Fibroblast of the aortic adventitia (primary cell): ENCODE measurements around the gene KMT2B. TPM values are rescaled to one million over a fixed set of nuclear protein-coding genes. Genes with fewer than 3 reads are reported as not detected.

Experiments
- DNase-seq: peaks from one replicate; pipeline ENCODE4 v3.0.0-alpha.2; 2010; ENCODE audit warnings: low read depth
- H3K4me3 ChIP-seq: 2 replicates; pipeline ENCODE4 v1.5.1; 2011; ENCODE audit warnings: low read depth, mild to moderate bottlenecking, control low read depth, low read length, moderate library complexity
- CTCF ChIP-seq: IDR thresholded peaks from 2 replicates; pipeline ENCODE4 v1.5.1; 2011; ENCODE audit warnings: mild to moderate bottlenecking, low read length, control low read depth, inconsistent platforms; ENCODE audit not compliant: insufficient read depth
- total RNA-seq: library from RNA; depleted of rRNA; stranded (reverse); fragments of >200 nt; gene quantifications from 2 replicates; pipeline ENCODE4 v1.2.3, GENCODE V29; 2012; ENCODE audit warnings: low replicate concordance

The KMT2B gene
- total RNA-seq, 1 donor: 6.8 TPM

- H3K4me3 ChIP-seq: peak within 1 kb of the TSS; percentile 91
- DNase-seq: peak; percentile 49
- TF ChIP-seq CTCF: no peak
These were observed 38.8 kb downstream of the KMT2B start, which contains the start of gene HSPB6 for GRCh38 chr19:35756377-35757230. TSS of gene HSPB6 (minus strand) at chr19:35757029. CDS start at chr19:35757008, 21 bp downstream.

- peak overlapping the region; percentile 91 for H3K4me3 ChIP-seq
- DNase-seq: peak; percentile 100
- TF ChIP-seq CTCF: no peak
These were observed 39.5 kb downstream of the KMT2B start for GRCh38 chr19:35757231-35757748.

- peak within 1 kb of the TSS; percentile 100 for H3K4me3 ChIP-seq
- no peak for TF ChIP-seq CTCF
- peak; percentile 100 for DNase-seq
These were observed 40.2 kb downstream of the KMT2B start, which contains the start of gene PROSER3 for GRCh38 chr19:35757749-35758608. TSS of gene PROSER3 (plus strand) at chr19:35758176. CDS start at chr19:35758216, 40 bp downstream.

GRCh38 chr19:35759697-35760096 lies 41.9 kb downstream of the KMT2B start:
- no peak overlapping the region for H3K4me3 ChIP-seq
- TF ChIP-seq CTCF: no peak
- no peak for DNase-seq

- DNase-seq: no peak
- H3K4me3 ChIP-seq: no peak overlapping the region
- no peak for TF ChIP-seq CTCF
These were observed 43.0 kb downstream of the KMT2B start for GRCh38 chr19:35760711-35761349.

- TF ChIP-seq CTCF: no peak
- no peak for DNase-seq
- no peak overlapping the region for H3K4me3 ChIP-seq
These were observed 46.9 kb downstream of the KMT2B start for GRCh38 chr19:35764432-35765315.
